Measurements from ENCODE around the gene CABLES1.

CABLES1 gene

GRCh38 chr18:23194155-23194996 is 59.1 kb downstream of the CABLES1 start:
- DNase-seq (ENCODE audit: low read depth, low spot score) = no peak

DNA sequence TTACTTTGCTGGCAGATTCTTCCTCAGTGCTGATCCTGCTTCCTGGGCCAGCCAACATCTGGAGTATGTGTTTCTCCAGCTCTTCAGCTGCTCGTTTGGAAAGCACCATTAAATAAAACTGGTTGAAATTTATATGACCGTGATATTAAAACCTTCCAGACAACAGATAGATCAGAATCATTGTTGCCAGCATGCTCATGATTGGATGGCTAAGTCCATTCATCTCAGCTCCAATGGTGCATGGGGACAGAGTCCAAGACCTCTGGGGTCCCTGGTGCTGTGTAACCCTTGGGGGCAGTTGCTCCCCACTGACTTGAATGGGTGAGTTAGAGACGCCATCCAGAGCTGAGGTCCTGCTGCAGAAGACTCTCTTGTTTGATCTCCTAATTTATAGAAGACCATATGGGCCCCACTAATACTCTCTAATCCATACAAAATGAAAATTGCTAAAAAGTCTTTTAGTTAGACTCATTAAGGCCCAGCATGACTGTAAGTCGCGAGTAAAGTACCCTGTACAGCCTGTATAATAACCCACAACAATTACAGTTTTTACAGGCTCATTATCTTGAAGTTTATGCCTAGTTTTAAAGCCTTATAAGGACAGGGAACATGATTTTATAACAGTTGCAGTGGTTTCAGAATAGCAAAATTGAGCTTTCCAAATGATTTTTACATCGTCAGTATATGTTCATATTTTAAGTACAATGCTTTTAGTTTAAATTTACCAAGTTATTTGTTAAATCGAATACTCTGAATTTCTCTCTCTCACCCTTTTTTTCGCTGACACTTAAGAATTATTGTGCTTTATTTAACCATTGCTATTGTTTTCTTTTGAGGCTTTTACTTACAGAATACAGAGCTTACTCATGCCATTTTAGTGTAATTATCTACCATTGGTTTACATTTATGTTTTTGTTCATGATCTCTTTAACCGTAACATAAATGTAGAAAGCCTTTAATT is 60.0 kb downstream of the CABLES1 start:
- no peak for DNase-seq (ENCODE audit: low read depth, low spot score)

DNA sequence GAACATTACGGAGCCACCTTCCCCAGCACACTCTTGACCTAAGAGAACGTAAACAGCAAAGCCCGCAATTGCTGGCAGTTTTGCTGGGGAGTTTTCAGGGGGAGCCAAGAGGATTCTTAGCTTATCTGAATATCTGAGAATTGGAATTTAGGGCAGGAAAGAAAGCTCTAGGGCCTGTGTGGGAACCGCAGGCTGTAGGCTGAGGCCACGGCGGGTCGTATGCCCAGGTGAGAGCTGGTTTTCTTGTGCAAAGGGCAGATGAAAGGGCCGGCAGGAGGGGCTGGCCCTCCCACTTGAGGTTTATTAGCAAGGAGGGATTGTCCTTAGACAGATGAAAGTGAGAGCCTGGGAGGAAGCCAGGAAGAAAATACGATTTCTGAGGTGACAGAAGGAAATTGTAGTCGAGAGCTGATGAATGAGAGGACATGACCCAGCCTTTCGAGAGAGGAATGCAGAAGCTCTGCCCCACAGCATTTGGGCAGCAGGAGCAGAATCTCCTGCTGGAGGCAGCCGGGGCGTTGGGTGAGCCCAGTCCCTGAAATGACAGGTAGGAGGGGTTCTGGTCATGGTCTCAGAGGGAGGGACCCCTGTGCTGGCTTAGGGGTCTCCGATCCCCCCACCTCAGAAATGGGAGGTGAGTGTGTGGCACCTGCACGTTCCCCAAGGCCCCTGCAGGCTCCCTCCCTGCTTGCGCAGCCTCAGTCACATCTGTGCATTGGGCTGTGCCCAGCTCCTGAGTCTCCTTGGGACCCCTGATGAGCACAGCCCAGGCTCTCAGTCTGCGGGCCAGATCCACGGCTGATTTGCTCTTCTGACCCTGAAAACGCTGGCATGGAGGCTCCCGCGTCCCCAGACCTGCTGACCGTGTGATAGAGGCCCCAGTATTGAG is 61.1 kb downstream of the CABLES1 start:
- no peak for DNase-seq (ENCODE audit: low read depth, low spot score)

- no peak for DNase-seq (ENCODE audit: low read depth, low spot score)
These were observed 63.0 kb downstream of the CABLES1 start for GRCh38 chr18:23198217-23198845.

DNA sequence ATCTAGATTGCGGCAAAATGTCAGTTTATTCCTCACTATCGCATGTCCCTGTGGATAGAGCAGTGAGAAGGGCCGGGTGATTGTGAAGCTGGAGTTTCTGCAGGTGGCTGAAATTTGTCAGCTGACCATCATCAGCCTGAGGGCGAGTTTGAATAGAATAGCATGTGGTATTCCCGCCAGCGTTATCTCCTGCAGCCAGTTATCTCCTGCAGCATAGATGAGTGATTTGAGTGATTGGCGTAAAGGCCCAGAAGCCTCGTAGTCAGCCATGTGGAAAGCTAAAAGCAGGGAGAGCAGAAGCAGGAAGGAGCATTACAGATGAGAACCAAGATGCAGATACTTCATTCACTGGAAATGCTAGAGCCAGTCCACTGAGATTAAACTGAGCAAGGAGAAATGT is 65.5 kb downstream of the CABLES1 start:
- DNase-seq (ENCODE audit: low read depth, low spot score) = no peak

DNA sequence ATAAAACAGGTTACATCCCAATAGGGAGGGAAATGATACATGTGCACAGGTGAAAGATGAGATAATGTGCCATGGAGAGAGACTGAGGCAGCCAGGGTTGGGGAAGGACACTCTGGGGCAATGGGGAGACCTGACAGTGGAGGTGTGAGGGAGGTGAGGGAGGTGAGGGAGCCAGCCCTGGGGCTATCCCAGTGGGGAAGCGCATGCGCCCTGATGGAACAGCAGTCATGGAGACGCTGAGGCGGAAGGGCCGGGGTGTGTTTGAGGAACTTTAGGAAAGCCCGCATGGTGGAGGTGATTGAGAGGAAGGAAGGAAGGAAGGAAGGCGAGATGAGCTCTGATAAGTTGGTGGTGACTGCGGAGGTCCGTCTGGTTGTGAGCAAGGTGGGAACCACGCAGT is 66.5 kb downstream of the CABLES1 start:
- DNase-seq (ENCODE audit: low read depth, low spot score) = no peak

- no peak for DNase-seq (ENCODE audit: low read depth, low spot score)
These were observed 68.7 kb downstream of the CABLES1 start for GRCh38 chr18:23203891-23204432.

DNA sequence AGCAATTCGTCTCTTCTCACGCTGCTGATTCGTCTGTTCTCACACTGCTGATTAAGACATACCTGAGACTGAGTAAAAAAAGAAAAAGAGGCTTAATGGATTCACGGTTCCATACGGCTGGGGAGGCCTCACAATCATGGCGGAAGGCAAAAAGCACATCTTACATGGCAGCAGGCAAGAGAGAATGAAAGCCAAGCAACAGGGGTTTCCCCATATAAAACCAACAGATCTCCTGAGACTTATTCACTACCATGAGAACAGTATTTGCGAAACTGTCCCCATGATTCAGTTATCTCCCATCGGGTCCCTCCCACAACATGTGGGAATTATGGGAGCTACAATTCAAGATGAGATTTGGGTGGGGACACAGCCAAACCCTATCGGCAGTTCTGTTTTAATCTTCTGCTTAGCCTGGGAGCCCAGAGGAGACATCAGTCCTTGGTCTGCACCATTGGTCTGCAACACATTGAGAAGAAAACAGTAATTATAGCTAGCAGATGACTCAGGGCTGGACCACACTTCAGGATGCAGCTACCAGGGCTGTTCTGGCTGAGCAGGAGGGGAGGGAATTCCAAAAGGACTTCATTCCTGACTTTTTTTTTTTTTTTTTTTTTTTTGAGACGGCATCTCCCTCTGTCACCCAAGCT is 69.4 kb downstream of the CABLES1 start:
- DNase-seq (ENCODE audit: low read depth, low spot score) = no peak

- no peak for DNase-seq (ENCODE audit: low read depth, low spot score)
These were observed 70.7 kb downstream of the CABLES1 start for GRCh38 chr18:23205980-23206379.

DNA sequence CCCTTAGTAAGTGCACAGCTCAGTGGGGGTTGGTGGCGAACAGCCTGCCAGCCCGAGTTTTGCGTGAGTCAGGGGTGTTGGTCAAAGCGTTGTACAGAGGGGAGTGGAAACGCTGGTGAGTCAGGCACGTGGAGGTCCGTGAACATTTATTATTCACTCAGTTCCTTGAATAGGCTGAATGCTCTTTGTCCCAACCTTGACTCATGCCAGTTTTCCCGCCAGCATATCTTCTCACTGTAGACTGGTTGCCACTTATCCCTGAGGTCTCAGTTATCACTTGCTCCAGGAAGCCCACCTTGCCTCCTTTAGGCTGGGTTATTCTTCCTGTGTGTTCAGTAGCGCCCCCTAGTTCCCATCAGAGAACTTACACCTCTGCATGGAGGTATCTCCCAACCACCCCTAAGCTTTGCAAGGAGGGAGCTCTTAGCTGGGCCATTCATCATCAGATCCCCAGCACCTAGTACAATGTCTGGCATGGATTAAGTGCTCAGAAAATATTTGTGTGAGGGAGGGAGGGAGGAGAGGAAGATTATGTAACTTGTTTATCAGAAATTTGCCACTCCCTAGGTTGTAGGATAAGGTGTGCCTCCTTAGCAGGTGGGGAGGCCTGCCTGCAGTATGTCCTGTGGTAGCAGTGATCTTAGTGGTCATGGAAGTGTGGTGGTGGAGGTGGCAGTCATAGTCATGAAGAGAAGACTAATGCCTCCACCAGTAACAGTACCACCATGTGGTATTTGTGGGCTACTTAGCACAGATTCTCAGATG is 72.1 kb downstream of the CABLES1 start:
- DNase-seq (ENCODE audit: low read depth, low spot score) = no peak

DNA sequence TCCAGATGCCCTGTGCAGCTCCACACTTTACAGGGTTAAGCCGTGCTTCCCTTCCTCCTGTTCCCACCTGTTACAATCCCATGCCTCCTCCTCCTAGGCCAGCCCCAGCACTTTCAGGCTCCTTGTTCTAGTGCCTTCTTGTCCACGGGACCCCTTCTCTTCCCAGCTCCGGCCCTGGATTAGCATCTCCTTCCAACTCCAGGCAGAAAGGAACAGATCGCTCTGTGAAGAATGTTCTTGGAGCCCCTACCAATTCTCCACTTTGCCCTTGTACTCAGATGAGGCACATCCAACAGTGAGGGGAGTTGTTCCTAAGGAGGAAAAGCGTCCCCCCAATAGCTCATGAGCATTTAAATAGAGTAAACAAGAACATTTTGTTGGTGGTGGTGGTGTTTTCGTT is 72.7 kb downstream of the CABLES1 start:
- no peak for DNase-seq (ENCODE audit: low read depth, low spot score)

DNA sequence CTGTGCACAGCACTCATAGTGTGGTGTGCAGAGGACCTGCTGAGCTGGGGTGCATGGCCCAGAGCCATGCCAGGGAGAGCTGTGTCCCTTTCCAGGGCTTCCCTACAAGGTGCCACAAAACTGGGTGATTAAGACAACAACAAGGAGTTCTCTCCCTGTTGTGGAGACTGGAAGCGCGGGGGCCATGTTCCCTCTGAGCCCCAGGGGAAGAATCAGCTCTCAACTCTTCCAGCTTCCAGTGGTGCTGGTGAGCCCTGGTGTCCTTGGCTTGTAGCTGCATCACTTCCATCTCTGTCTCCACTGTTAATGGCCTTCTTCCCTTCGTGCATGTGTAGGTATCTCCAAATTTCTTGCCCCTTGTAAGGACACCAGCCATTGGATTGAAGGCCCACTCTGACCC is 73.3 kb downstream of the CABLES1 start:
- DNase-seq (ENCODE audit: low read depth, low spot score) = no peak

DNA sequence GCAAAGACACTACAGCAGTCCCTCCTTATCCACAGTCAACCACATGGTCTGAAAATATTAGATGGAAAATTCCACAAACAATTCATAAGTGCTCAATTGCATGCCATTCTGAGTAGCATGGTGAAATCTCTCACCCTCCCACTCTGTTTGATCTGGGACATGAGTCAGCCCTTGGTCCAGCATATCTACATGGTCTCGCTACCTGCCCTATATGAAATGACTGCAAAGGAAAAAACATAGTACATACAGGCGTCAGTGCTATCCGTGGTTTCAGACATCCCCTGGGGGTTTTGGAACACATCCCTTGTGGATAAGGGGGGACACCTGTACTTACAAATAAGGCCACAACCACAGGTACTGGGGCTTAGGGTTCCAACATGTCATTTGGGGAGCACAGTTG is 73.7 kb downstream of the CABLES1 start:
- no peak for DNase-seq (ENCODE audit: low read depth, low spot score)

DNA sequence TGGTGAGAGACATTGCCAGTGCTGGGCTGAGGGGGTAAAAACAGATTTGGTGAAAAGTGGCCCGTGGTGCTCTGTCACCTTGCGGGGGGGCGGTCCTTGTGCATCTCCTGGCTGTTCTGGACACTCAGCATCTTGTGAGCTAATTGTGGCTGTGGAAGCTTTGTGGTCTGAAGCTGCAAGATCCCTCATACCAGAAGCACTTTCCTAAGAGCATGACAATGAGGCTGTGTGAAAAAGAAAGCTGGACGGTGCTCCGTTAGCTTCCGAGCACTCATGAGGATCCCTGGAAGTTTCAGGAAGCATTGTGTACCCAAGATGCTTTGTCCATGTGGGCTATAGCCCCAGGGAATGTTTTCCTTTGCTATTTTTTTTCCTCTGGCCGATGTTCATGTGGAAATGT is 74.5 kb downstream of the CABLES1 start:
- no peak for DNase-seq (ENCODE audit: low read depth, low spot score)

DNA sequence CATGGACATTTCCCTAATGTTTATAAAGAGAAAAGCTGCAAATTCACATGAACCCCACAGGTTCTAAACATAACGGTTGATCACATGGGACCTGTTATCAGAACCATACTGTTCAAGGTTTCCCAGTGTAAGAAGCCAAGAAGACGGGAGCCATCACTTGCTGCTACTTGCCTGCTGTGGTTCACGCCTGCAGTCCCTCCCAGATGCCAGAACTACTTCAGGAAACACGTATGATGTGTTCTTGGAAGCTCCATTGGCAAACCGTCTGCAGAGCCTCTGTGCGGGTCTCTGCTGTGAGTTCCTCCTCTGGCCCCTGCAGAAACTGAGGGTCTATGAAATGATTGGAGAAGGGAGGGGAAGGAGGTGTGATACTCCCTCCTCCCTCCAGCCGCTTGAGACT is 75.2 kb downstream of the CABLES1 start:
- DNase-seq (ENCODE audit: low read depth, low spot score) = no peak

- no peak for DNase-seq (ENCODE audit: low read depth, low spot score)
These were observed 75.9 kb downstream of the CABLES1 start for GRCh38 chr18:23211146-23211545.

DNA sequence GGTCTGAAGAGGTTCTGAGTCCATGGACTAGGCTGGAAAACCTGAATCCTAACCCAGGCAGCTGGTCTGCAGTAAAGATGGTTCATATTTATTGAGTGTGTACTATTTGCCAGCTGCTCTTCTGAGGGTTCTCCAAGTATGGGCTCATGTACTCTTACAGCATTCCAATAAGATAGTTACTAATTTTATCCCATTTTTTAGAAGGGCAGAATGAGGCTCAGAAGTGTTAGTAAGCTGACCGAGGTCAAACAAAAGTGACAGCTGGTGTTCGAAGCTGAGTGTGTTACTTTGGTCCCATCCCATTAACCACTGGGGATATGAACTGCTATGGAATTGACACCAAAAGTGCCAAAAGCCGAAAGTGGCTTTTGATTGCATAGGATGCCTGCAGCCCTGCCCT is 76.9 kb downstream of the CABLES1 start:
- DNase-seq (ENCODE audit: low read depth, low spot score) = no peak

DNA sequence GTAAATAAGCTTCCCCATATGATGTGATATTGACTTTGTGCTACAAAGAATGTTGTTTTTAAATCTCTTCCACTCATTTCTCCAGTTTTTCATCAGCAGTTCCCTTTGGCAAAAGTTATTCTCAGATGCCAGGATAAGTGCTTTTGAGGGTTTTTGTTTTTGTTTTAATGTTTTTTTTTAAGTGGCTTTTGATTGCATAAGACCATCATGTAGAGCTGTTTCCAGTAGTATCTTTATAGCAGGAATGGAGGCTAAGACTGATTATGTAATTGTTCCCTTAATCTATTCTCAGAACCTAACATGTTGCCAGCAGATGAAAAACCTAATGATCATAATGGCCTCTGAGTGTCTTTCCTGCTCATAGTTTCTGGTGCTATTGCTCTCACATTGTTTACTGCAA is 77.9 kb downstream of the CABLES1 start:
- DNase-seq (ENCODE audit: low read depth, low spot score) = no peak

DNA sequence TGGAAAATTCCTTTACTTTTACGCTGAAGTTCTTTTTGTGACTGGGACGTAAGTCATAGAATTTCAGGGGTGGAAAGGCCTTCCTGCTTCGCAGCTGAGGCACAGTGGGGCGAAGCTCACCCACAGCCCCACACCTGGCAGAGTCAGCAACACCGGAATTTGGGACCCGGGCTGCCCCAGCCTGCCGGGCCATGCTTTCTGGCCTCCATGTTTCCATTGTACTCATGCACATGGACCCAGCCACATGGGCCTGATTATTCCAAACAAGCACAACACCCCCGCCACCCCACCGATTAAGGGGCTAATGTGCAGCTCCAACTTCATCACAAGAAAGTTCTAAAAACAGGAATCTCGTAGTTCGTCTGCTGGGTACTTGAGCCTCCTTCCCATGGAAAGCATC is 82.5 kb downstream of the CABLES1 start:
- no peak for DNase-seq (ENCODE audit: low read depth, low spot score)

GRCh38 chr18:23220355-23220754 is 85.1 kb downstream of the CABLES1 start:
- no peak for DNase-seq (ENCODE audit: low read depth, low spot score)
